ENCODE results near the gene IL22RA1. TPM values are rescaled to one million over a fixed set of nuclear protein-coding genes. Genes with fewer than 3 reads are reported as not detected.

The IL22RA1 gene
- total and polyA plus RNA-seq, 9 of the 15 experiments (the other 6 are each of a cell fraction or from before 2014, with no cell fraction given), result not detected

GRCh38 chr1:24070821-24071393 lies 72.0 kb downstream of the IL22RA1 start (continued):
- TF ChIP-seq SMAD1 (IDR thresholded peaks at IDR 0.05; ENCODE audit: low read depth, low read length, partially characterized antibody), result no peak
- TF ChIP-seq ZNF551 (CRISPR knock-in tag; IDR thresholded peaks at IDR 0.05), result no peak
- no peak for TF ChIP-seq HDAC6 (IDR thresholded peaks at IDR 0.05; ENCODE audit: low read depth, low read length)
- no peak for TF ChIP-seq ELF1 (tag; IDR thresholded peaks at IDR 0.05)
- TF ChIP-seq HBP1 (CRISPR knock-in tag; IDR thresholded peaks at IDR 0.05), result no peak
- TF ChIP-seq CC2D1A (IDR thresholded peaks at IDR 0.05), result 0 out of 2 replicates have a peak, but pooled peaks have one; percentile 40
- TF ChIP-seq CXXC5 (CRISPR knock-in tag; IDR thresholded peaks at IDR 0.05), result peak; percentile 38; the same call in 1 of the 2 replicates
- no peak for TF ChIP-seq ZBTB17 (CRISPR knock-in tag; IDR thresholded peaks at IDR 0.05)
- TF ChIP-seq PML (IDR thresholded peaks at IDR 0.05; ENCODE audit: low read length), result no peak
- TF ChIP-seq VEZF1 (CRISPR knock-in tag; IDR thresholded peaks at IDR 0.05), result no peak
- TF ChIP-seq MLX (CRISPR knock-in tag; conservative IDR thresholded peaks at IDR 0.05), result no peak
- no peak for TF ChIP-seq ZSCAN32 (CRISPR knock-in tag; IDR thresholded peaks at IDR 0.05)
- TF ChIP-seq TCF15 (CRISPR knock-in tag; IDR thresholded peaks at IDR 0.05), result no peak
- TF ChIP-seq CTBP1 (IDR thresholded peaks at IDR 0.05; ENCODE audit: borderline replicate concordance), result peak; percentile 83; the same call in 1 of the 2 replicates
- TF ChIP-seq FUS (optimal IDR thresholded peaks at IDR 0.05; ENCODE audit: low read depth, low read length), result no peak
- no peak for TF ChIP-seq ADNP (tag; IDR thresholded peaks at IDR 0.05)
- no peak for TF ChIP-seq MED1 (CRISPR knock-in tag; IDR thresholded peaks at IDR 0.05; ENCODE audit: borderline replicate concordance)
- TF ChIP-seq ZNF766 (CRISPR knock-in tag; conservative IDR thresholded peaks at IDR 0.05), result no peak
- TF ChIP-seq ZFP36 (IDR thresholded peaks at IDR 0.05; ENCODE audit: low read depth, low read length, partially characterized antibody), result no peak
- TF ChIP-seq CHD1 (IDR thresholded peaks at IDR 0.05; ENCODE audit: low read length), result no peak
- no peak for TF ChIP-seq ZNF77 (CRISPR knock-in tag; IDR thresholded peaks at IDR 0.05)
- TF ChIP-seq KLF10 (CRISPR knock-in tag; IDR thresholded peaks at IDR 0.05), result no peak
- no peak for TF ChIP-seq LARP7 (IDR thresholded peaks at IDR 0.05)
- no peak for TF ChIP-seq ARHGAP35 (IDR thresholded peaks at IDR 0.05; ENCODE audit: partially characterized antibody)
- TF ChIP-seq HNRNPLL (IDR thresholded peaks at IDR 0.05; ENCODE audit: low read depth, low read length, poor library complexity, severe bottlenecking), result no peak
- TF ChIP-seq SRF (CRISPR knock-in tag; IDR thresholded peaks at IDR 0.05), result no peak
- TF ChIP-seq ELF4 (CRISPR knock-in tag; IDR thresholded peaks at IDR 0.05), result no peak
- no peak for TF ChIP-seq RBM17 (IDR thresholded peaks at IDR 0.05; ENCODE audit: borderline replicate concordance, low read depth, low read length)
- no peak for TF ChIP-seq ZNF695 (CRISPR knock-in tag; IDR thresholded peaks at IDR 0.05)

All from K562 (cell line).